Liver (tissue), 9 donors: ENCODE data around the gene DIPK1B. TPM values are rescaled to one million over a fixed set of nuclear protein-coding genes. Genes with fewer than 3 reads are reported as not detected.
A peak's percentile ranks its signal among the peaks of the same experiment; 100 is the strongest.

Experiments used
- DNase-seq: peaks from one replicate; pipeline ENCODE4 v3.0.0-alpha.2; 2017; ENCODE audit warnings: low spot score
- H3K27ac ChIP-seq, 2 donors: one replicate each; pipeline ENCODE4 v1.7.0; 2013; ENCODE audit warnings: inconsistent platforms in 2 of 2, low read length in 2 of 2, control low read depth in 1 of 2, low read depth in 1 of 2, mild to moderate bottlenecking in 1 of 2
- H3K27me3 ChIP-seq, 4 donors: one replicate each; pipeline versions ENCODE4 v1.6.1 to v1.7.0; 2013; ENCODE audit warnings: low read length in 3 of 4, inconsistent platforms in 1 of 4, mild to moderate bottlenecking in 1 of 4, moderate library complexity in 1 of 4; ENCODE audit not compliant: control insufficient read depth in 4 of 4, insufficient read depth in 4 of 4
- H3K36me3 ChIP-seq, 4 donors: one replicate each; pipeline versions ENCODE4 v1.6.1 to v1.7.0; 2013; ENCODE audit warnings: low read length in 3 of 4, mild to moderate bottlenecking in 3 of 4, low read depth in 1 of 4, moderate library complexity in 1 of 4; ENCODE audit not compliant: control insufficient read depth in 4 of 4, insufficient read depth in 3 of 4
- H3K4me1 ChIP-seq, 4 donors: one replicate each; pipeline versions ENCODE4 v1.6.1 to v1.7.0; 2013; ENCODE audit warnings: low read length in 3 of 4, mild to moderate bottlenecking in 3 of 4, moderate library complexity in 1 of 4; ENCODE audit not compliant: control insufficient read depth in 4 of 4, insufficient read depth in 4 of 4
- H3K4me3 ChIP-seq, 3 donors: one replicate each; pipeline versions ENCODE4 v1.6.1 to v1.7.0; 2013; ENCODE audit warnings: low read length in 3 of 3, control low read depth in 1 of 3, low read depth in 1 of 3, mild to moderate bottlenecking in 1 of 3
- H3K9ac ChIP-seq, 2 donors: one replicate each; pipeline ENCODE4 v1.7.0; 2013; ENCODE audit warnings: low read length in 2 of 2, mild to moderate bottlenecking in 2 of 2, moderate library complexity in 2 of 2, control low read depth in 1 of 2, low read depth in 1 of 2
- H3K9me3 ChIP-seq, 4 donors: one replicate each; pipeline versions ENCODE4 v1.6.1 to v1.7.0; 2013; ENCODE audit warnings: low read length in 3 of 4; ENCODE audit not compliant: control insufficient read depth in 4 of 4
- ATF3 ChIP-seq: IDR thresholded peaks from 2 replicates; pipeline ENCODE4 v1.6.1; 2016; ENCODE audit warnings: antibody characterized with exemption
- EGR1 ChIP-seq, 2 donors: IDR thresholded peaks; 2 replicates each; pipeline ENCODE4 v1.6.1; 2016 to 2018; ENCODE audit warnings: antibody characterized with exemption in 2 of 2, low read depth in 2 of 2
- FOXA1 ChIP-seq: IDR thresholded peaks from 2 replicates; pipeline ENCODE4 v1.6.1; 2016; ENCODE audit warnings: antibody characterized with exemption
- FOXA2 ChIP-seq: IDR thresholded peaks from 2 replicates; pipeline ENCODE4 v1.6.1; 2016; ENCODE audit warnings: antibody characterized with exemption
- JUND ChIP-seq, 2 donors: IDR thresholded peaks; 2 replicates each; pipeline ENCODE4 v1.6.1; 2016; ENCODE audit warnings: antibody characterized with exemption in 2 of 2
- MAX ChIP-seq: IDR thresholded peaks from 2 replicates; pipeline ENCODE4 v1.6.1; 2016; ENCODE audit warnings: antibody characterized with exemption
- NR2F2 ChIP-seq: IDR thresholded peaks from 2 replicates; pipeline ENCODE4 v1.6.1; 2016; ENCODE audit warnings: antibody characterized with exemption
- RAD21 ChIP-seq, 2 donors: IDR thresholded peaks; 2 replicates each; pipeline ENCODE4 v1.6.1; 2016; ENCODE audit warnings: antibody characterized with exemption in 2 of 2, mild to moderate bottlenecking in 2 of 2
- REST ChIP-seq: IDR thresholded peaks from 2 replicates; pipeline ENCODE4 v1.6.1; 2016; ENCODE audit warnings: antibody characterized with exemption, mild to moderate bottlenecking
- RXRA ChIP-seq, 2 donors: IDR thresholded peaks; 2 replicates each; pipeline ENCODE4 v1.6.1; 2017 to 2018; ENCODE audit warnings: antibody characterized with exemption in 2 of 2, mild to moderate bottlenecking in 1 of 2
- YY1 ChIP-seq: IDR thresholded peaks from 2 replicates; pipeline ENCODE4 v1.6.1; 2016; ENCODE audit warnings: antibody characterized with exemption, mild to moderate bottlenecking
- ZBTB33 ChIP-seq: IDR thresholded peaks from 2 replicates; pipeline ENCODE4 v1.6.1; 2016; ENCODE audit warnings: antibody characterized with exemption
- WGBS: extraction: QIAGEN DNeasy Blood & Tissue Kit; methylation state at CpG from one replicate; pipeline ENCODE4 v1.1.7; 2013; 5-methylcytosine and 5-hydroxymethylcytosine counted together
- polyA plus RNA-seq, 2 donors: library from polyadenylated mRNA; stranded (reverse) in 1 of 2; unstranded in 1 of 2; fragments of 200-250 nt in 1 of 2; fragments of >200 nt in 1 of 2; fragmentation: Nextera tagmentation in 1 of 2; extraction: Ambion mirVana in 1 of 2; gene quantifications; one replicate each; pipeline versions ENCODE4 v1.2.1 to v1.2.3, GENCODE V29; 2013 to 2015
- total RNA-seq, 2 donors: library from RNA; depleted of rRNA; stranded (reverse); fragments of >200 nt; gene quantifications; one replicate each; pipeline ENCODE4 v1.2.3, GENCODE V29; 2014
- TF ChIP-seq, protein P1 (sequence below): fragments of 150-350 bp; IDR thresholded peaks from 2 replicates; pipeline ENCODE4 v1.5.1; 2017; ENCODE audit warnings: improper control_type of control experiment, low read depth, low read length; ENCODE audit not compliant: missing input control
- donor health status: healthy.
- donor health status: healthy.
- donor health status: healthy.
- donor health status: healthy.
- donor health status: healthy.

Gene DIPK1B
- total and polyA plus RNA-seq, 4 donors: 2.3 to 19.7 (median 5.2) TPM

DNA sequence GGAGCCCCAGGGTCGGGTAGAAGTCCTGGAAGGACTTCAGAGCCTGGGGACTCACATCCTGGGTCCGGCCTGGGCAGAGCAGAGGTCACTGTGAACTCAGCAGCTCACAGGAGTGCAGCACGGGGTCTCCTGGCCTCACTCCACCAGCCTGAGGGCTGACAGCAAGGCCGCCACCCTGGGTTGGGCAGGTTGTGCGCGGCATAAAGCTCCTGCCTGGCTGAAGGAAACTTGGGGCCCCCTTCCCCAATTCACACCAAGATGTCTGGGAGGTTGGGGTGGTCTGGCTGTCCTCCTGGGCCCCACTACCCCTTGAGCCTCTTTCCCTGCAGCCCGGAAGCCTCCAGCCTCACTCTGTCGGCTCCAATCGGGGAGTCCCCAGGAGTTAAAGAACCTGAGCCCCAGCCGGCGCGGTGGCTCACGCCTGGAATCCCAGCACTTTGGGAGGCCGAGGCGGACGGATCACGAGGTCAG is 49.9 kb downstream of the DIPK1B start (continued):
- TF ChIP-seq RXRA (IDR thresholded peaks at IDR 0.05) (no peak), JUND (IDR thresholded peaks at IDR 0.05) (no peak)

DNA sequence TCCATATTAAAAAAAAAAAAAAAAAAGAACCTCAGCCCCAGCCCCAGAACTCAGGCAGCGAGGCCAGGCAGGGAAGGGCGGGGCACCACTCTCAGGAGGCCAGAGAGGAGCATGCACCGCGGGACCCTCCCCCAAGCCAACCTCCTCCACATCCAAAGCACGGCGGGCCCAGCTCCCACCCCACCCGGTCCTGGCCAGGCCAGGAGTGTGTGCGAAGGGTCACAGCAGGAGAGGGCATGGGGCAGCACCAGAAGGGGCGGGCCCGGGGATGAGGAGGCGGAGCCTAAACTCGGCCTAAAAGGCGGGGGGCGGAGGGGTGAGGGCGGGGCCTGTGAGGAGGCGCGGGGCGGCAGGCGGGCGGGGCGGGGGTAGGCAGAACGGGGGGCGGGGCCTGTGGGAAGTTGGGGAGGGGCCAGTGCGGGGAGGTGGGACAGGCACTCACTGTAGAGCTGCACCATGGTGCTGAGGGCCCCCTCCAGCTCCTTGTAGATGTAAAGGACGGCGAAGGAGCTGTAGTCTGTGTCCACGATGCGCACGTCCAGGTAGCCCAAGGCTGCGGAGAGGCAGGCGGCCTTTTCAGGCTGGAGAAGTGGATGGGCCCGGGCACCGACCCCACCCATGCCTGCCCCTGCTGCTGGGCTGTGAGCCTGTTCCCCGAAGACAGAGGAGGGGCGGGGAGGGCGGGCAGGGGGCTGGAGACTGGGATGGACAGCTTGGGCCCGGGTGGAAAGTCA is 50.7 kb downstream of the DIPK1B start:
- no peaks in the 10 kb centered on the region for H3K9me3 ChIP-seq
- H3K36me3 ChIP-seq: no peaks in the 10 kb centered on the region
- H3K4me3 ChIP-seq: no peak overlapping the region
- H3K9ac ChIP-seq: no peak overlapping the region
- peak; percentile 80 for DNase-seq
- no peaks in the 10 kb centered on the region for H3K27me3 ChIP-seq
- TF ChIP-seq RXRA (IDR thresholded peaks at IDR 0.05): no peak
- no peak for TF ChIP-seq REST
- no peak for TF ChIP-seq FOXA2
- TF ChIP-seq YY1: no peak
- TF ChIP-seq NR2F2: no peak
- no peak for TF ChIP-seq JUND (IDR thresholded peaks at IDR 0.05)
- no peak for TF ChIP-seq FOXA1
- TF ChIP-seq MAX: no peak
- no peak for TF ChIP-seq ATF3
- TF ChIP-seq, protein P1, sequence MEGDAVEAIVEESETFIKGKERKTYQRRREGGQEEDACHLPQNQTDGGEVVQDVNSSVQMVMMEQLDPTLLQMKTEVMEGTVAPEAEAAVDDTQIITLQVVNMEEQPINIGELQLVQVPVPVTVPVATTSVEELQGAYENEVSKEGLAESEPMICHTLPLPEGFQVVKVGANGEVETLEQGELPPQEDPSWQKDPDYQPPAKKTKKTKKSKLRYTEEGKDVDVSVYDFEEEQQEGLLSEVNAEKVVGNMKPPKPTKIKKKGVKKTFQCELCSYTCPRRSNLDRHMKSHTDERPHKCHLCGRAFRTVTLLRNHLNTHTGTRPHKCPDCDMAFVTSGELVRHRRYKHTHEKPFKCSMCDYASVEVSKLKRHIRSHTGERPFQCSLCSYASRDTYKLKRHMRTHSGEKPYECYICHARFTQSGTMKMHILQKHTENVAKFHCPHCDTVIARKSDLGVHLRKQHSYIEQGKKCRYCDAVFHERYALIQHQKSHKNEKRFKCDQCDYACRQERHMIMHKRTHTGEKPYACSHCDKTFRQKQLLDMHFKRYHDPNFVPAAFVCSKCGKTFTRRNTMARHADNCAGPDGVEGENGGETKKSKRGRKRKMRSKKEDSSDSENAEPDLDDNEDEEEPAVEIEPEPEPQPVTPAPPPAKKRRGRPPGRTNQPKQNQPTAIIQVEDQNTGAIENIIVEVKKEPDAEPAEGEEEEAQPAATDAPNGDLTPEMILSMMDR: no peak
- TF ChIP-seq EGR1 (IDR thresholded peaks at IDR 0.05; ENCODE audit: low read depth in 2 of 2): no peak
- TF ChIP-seq RAD21 (IDR thresholded peaks at IDR 0.05): no peak
- no peak overlapping the region for H3K27ac ChIP-seq
- 38% methylated on average over 37 of the region's 37 CpGs for WGBS
- no peaks in the 10 kb centered on the region for H3K4me1 ChIP-seq

DNA sequence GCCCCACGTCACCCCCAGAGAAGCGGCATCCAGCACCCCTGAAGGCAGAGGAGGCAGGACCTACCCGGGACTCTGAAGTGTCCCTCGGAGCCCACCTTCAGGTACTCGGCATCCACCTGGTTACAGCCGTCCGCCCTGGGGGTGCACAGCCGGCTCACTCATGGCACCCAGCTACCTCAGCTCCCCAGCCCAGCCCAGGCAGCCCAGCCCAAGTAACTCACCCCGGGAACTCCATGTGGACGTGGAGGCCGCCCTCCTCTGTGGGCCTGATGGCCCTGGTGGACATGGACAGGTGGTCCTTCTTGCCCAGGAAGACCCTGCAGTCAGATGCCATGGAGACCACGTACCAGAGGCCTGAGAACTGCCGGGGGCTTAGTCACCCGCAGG is 51.3 kb downstream of the DIPK1B start:
- 92% methylated on average over 14 of the region's 14 CpGs for WGBS
- no peak overlapping the region for H3K9ac ChIP-seq

More for the DNA sequence above, 51.3 kb downstream of the DIPK1B start:
- no peaks in the 10 kb centered on the region for H3K36me3 ChIP-seq
- H3K27me3 ChIP-seq: no peaks in the 10 kb centered on the region
- H3K9me3 ChIP-seq: no peaks in the 10 kb centered on the region
- TF ChIP-seq ZBTB33 (no peak), REST (no peak), MAX (no peak)
- no peak overlapping the region for H3K27ac ChIP-seq
- H3K4me1 ChIP-seq: no peaks in the 10 kb centered on the region
- H3K4me3 ChIP-seq: no peak overlapping the region
- no peak for DNase-seq
